T-helper 22 cell (primary cell): Measurements from ENCODE around the gene RALGAPA2.
"Not testable (repeated sequence)": the region's sequence is repeated elsewhere in the genome, so short reads cannot be mapped to it uniquely, and the experiment has no call there.

Source experiments
- DNase-seq: peaks from one replicate; pipeline ENCODE4 v3.0.0-alpha.2; 2020; ENCODE audit warnings: low read depth

Gene RALGAPA2

DNA sequence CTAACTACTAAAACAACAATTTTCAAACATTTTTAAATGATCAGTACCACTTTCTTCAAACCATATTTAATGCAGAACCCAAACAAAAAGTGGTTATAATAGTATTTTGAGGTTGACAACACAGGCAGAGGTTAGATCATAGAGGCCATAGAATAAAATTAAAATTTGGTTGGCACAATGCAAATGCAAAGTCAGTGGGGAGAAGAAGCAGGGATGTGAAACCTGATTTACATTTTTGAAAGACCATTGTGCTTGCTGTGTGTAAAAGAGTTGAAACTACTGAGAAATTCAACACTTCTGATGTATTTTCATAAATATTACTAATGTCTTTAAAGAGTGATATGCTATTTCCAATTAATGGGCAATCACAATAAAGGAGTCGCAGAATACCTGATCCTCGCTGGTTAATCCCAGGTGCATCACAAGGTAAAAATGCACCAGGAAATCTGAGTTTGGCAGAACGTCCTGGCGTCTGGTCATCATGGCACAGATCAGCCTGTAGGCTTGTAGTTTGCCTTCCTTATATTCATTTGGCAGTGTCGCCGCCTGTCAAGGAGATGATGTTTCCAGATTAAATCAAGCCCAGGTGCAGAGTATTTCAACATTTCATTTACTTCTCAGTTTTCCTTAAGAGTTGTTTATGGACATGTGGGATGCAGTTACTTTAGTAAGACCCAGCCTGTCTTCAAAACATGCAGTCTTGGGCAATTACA, 141.2 kb downstream of the RALGAPA2 start:
- DNase-seq: no peak

DNA sequence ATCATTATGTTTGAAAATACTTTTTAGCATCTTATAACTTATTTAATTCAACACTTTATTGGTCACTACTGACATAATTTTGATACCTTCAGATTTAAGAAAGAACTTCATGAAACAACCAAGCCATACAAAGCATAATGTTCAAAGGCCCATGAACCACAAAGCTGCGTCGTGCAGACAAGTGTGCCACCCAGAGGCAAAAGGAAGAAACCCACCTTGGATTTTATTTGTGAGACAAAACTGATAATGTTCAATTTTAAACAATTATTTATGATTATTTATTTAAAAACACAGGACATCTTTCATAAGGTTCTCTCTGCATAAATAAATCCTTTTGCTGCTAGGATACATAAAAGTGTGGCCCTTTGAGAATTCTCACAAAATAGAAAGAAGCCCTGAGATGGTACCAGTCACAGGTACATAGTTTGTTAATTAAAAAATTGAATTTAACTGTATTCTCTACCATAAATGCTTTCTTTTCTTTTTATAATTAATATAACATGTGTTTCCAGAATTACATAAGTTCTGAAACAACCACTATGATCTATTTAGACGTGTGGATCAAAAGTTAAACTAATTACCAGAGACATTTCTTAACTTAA, 143.7 kb downstream of the RALGAPA2 start:
- DNase-seq: no peak

DNA sequence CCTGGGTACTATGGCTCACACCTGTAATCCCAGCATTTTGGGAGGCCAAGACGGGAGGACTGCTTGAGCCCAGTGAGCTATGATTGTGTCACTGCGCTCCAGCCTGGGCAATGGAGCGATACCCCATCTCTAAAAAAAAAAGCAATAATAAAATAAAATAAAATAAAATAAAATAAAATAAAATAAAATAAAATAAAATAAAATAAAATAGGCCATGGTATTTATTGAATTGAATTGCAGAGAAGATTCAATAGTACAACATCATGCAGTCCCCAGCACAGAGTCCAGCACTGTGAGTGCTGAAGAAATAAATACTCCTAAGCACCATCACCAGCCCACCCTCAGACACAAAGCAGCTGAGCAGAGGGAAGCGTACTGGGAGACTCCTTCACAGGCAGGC, 144.7 kb downstream of the RALGAPA2 start:
- DNase-seq: no peak

DNA sequence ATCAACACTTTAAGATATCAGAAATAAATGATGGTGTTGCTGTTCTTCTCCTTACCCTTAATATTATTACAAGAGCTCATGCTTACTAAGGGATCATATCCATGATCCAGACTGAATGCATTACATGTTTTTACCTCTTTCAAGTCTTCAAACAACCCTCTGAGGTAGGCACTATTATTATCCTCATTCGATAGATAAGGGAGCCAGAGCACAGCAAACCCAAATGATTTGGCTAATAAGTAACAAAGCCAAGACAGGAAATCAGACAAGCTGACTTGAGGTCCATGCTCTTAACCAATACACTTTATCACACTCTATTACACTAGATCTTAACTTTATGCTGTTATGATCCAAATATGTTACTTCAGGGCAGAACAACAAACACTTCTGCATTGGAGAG, 145.9 kb downstream of the RALGAPA2 start:
- DNase-seq: no peak

DNA sequence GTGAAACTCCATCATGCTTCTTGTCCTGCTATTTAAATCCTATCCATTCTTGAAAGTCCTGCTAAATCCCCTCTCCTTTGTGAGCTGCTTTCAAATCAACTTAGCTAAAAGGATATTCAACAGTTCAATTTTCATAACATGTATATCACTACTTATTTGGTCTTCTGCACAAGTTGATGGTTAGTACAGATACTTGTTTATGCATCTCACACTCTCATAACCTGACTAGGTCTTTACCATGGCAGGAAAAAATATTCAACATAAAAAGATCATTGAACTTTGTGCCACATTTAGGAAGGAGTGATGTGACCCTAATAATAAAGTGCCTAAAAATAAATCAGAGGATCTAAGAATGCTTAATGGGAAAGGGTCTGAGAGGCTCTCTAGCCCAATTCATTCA, 148.2 kb downstream of the RALGAPA2 start:
- no peak for DNase-seq

DNA sequence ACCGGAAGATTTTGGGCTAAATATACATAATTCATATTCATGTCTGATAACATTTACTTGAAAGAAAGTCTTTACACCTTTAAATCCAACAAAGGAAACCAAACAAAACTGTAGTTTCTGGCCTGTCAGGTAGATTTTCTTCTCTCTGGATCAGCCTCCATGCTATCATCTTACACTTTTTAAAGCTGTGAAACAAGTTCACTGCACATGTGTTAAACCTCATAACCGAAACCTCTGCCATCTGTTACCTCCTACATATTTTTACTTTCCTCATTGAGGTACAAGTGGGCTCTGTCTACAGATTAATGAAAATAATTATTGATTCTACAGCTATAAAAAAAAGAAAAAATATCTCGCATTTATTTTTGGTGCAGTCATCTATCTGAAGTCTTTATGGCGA, 149.9 kb downstream of the RALGAPA2 start:
- DNase-seq: no peak

DNA sequence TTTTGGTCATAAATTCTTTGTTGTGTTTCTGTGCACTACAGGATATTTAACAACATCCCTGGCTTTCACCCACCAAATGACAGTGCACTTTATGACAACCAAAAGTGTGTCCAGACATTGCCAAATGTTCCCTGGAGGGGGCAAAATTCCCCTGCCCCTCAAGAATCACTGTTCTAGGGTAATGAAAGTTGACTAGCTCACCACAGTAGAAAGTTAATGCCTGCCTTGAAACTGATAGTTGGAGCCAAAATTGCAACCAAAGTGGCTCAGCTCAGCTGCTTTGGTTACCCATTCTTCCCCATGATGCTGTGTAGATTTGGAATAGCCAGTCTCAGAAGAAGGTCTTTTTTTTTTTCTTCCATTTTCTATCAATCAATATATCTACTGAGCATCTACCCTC, 150.6 kb downstream of the RALGAPA2 start:
- no peak for DNase-seq

DNA sequence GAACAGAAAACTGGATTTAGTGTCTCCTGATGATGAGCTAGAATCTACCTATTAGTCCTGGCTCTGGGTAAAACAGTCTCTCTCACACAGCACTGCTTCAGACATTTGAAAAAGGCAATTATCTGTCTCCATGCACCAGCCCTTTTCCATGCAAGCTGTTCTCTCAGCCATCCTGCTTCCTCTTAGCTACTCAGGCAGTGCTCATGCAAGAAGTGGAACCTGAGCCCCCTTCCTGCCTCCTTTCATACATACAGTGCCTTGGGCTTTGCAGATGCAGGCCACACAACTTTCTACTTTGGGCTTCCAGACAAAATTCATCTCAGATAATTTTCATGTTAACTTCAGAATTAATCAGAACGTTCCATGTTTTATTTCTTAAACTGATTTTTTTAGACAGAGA, 151.3 kb downstream of the RALGAPA2 start:
- DNase-seq: no peak

DNA sequence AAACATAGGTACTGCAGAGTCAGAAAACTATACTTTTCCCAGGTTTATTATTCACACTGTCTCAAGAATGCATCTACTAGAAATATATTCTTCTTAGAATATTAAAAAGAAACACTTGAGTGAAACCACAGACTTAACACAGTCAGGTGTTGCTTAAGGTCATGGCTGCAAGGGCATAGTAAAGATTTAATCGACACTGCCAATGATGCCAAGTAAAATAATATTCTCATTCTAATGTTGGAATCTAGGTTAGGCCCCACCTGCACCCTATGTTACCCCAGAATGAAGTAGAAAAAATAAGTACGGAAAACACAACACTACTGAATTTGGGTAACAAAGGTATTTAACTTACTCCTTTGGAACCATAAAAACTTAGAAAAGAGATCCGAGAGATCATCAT, 155.0 kb downstream of the RALGAPA2 start:
- DNase-seq: no peak

DNA sequence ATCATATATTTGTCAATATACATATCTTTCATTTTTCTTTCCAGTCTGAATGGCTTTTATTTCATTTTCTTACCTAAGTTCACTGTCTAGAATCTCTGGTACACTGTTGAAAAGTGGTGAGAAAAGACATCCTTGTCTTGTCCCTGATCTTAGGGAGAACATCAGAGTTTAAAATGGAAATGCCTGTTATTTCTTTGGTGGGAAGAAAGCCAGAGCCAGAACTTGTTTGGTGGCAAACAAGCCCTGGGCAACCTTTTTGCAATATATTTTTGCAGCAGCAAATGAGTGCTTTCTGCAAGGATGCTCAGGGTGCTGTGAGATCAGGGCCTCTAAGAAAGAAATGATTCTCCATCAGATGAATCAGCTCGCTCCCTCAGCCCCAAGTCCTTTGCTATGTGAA, 156.6 kb downstream of the RALGAPA2 start:
- DNase-seq: no peak

DNA sequence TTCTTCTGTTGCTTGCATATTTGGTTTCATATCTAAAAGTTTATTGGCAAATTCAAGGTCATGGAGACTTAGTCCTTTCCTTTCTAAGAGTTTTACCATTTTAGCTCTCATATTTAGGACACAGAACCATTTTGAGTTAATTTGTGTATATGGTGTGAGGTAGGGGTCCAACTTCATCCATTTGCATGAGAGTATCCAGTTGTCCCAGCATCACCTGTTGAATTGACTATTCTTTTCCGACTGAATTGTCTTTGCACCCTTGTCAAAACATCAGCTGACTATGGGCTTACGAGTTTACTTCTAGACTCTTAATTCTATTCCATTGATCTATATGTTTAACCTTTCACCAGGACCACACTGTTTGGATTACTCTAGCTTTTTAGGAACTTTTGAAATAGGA, 157.5 kb downstream of the RALGAPA2 start:
- no peak for DNase-seq

DNA sequence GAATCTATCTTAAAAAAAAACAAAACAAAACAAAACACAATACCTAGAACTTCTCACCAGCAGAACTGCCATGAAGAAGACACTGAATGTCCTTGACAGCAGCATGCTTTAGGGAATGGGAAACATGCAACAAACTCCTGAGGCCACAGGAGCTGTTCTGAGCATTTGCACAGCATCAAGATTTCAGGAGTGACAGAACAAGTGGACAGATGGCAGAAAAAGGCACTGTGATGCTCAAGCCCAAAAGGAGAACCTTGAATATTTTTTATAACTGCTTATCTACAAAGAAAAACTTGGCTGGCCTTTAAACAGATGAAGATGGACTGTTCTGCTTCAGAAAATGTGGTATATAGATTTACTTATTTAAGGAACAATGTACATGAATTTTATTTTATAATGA, 158.9 kb downstream of the RALGAPA2 start:
- DNase-seq: no peak

DNA sequence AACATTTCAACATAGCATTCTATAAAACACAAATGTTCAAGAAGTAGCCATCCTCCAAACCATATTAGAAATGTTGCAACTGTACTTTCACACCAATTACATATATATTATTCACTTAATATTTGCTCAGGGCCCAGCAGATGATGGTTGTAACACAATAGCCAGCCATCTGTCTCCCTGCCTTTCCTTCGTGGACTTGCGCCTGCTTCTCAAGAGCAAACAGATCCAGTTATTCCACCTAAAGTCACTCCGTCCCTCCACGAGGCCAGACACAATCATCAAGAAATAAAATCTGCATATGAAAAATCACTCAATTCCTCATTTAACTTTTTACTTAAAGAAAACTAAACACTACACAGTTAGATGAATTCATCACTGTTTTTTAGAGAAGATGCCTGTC, 160.4 kb downstream of the RALGAPA2 start:
- DNase-seq: no peak

DNA sequence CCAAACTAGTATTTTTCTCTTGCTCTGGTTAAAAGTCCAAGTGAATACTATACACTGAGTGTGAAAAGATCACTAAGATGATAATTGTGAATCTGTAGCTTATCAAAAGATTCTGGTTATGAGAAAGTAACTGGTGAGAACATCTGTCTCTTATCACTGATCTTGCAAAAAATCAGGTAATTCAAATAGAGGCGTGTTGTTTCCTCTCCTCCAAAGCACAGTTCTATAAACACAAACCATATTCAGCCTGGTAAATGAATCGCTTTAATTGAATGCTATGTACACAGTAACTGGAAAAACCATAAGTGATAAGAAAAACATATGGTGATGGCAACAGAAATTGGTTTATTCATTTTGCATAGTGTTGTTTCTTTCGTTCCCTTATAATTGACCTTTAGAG, 161.0 kb downstream of the RALGAPA2 start:
- no peak for DNase-seq

DNA sequence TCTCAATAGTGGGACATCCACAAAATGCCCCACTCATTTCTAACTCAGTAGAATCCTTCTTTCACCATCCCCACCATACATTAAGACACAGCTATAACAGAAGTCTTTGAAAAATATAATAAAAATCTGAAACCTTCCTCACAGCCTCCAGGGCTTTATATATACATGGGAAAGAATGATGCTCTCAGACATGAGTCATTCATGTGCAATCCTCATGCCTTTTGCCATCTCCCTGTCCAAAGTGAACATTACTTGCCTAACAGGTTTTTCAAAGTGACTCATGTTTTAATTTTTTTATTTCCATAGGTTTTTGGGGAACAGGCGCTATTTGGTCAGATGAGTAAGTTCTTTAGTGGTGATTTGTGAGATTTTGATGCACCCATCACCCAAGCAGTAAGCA, 162.7 kb downstream of the RALGAPA2 start:
- no peak for DNase-seq

DNA sequence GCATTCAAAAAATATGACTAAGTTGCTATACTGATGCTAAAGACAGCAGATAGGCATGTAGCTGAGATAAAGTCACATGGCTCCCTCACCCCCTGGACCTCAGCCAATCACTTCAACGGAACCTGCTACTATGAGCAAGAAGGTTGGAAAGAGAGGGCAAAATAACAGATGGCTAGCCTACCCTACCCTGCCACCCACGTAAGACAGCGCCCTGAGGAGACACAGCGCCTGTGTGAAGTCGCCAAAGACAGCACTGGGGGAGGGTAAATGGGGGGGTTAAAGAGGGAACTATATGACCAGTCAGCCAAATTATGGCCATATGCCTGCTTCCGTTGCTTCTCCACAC, 163.2 kb downstream of the RALGAPA2 start:
- DNase-seq: no peak

DNA sequence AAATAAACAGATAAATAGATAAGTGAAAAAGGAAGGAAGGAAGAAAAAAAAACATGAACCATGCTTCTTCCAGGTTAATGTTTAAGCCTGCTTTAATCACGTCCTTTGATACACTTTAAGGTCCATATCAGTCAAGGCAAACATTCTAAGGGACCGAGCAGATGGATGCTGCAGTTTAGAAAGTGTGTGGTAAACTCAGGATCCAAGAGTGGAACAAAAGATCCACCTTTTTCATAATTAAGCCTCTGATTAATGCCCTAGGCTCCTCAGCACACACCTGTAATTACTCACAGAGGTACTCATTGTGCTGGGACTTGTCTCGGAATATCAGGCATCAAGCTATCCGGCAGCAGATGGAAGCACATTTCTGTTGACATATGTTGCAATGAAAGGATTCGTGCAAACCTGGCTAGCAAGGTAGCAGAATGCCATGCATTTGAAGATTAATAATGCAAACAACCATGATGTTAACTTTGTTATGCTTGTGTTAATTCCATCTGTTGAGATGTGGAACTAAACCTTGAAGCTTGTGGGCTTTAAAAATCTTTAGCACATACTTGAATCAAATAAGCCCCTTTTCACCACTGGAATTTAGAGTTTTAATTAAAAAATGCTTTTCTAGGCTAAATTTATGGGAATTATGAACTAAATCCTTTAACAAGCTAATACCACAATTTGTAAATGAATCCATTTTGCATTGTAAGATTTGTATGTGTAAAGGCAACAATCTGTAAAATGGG, 163.7 kb downstream of the RALGAPA2 start:
- DNase-seq: no peak

DNA sequence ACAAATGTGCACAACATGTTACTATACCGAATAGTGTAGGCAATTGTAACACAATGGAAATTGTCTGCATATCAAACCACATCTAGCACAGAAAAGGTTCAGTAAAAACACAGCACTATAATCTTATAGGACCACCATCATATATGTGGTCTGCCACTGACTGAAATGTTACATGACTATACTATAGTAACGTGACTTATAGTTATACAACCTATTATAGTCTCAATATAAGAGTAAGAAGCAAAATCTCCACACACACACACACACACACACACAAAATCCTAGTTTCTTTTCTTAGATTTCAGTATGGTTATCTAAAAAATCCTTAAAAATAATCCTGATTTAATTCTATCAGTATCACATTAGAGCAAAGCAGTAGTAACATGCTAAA, 164.6 kb downstream of the RALGAPA2 start:
- no peak for DNase-seq

DNA sequence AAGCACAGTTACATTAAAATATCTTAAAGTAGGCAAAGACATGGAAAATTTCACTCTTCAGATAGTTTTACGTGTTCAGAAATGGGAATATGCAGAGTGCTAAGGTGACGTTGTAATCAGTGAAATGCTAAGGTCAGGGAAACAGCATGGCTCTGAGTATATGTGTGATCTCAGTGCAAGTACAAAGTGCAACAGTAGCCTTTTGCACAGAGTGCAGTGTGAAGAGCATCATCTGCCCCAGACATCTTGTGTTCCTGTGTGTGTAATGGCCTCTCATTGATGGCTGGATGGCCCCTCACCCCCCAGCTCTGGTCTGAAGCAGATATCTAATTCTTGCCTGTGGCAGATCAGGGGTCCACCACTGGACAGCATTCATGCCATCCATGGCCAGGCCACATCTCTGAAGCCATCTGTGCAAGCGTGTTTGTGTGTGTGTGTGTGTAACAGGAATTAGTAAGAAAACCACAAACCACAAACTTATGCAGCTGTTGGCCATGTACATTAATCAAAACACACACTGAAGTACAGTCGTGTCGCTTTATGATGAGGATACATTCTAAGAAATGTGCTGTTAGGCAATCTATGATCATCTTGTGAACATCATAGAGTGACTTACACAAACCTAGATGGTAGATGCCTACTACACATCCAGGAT, 165.1 kb downstream of the RALGAPA2 start:
- DNase-seq: no peak

DNA sequence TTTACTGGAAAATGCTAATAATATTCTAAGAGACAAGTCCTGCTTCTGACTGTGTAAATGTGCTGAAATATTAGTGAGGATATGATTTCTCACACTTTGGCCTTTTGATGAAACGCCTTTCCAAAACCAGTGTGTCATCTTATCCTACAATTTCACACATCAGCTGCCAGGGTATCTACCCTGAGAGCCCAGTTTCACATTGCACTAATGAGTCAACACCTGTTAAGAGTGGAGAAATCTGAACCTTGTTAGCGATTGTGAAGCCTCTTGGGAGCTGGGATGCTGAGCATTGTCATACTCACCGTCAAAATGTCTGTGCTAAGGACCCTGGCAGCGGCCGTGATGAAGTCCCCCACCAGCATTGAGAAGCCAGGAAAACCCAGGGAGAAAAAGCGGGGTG, 166.0 kb downstream of the RALGAPA2 start:
- no peak for DNase-seq

DNA sequence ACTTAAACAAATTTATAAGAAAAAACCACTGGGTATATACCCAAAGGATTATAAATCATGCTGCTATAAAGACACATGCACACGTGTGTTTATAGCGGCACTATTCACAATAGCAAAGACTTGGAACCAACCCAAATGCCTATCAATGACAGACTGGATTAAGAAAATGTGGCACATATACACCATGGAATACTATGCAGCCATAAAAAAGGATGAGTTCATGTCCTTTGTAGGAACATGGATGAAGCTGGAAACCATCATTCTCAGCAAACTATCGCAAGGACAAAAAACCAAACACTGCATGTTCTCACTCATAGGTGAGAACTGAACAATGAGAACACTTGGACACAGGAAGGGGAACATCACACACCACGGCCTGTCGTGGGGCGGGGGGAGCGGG, 169.1 kb downstream of the RALGAPA2 start:
- not testable (repeated sequence) for DNase-seq

DNA sequence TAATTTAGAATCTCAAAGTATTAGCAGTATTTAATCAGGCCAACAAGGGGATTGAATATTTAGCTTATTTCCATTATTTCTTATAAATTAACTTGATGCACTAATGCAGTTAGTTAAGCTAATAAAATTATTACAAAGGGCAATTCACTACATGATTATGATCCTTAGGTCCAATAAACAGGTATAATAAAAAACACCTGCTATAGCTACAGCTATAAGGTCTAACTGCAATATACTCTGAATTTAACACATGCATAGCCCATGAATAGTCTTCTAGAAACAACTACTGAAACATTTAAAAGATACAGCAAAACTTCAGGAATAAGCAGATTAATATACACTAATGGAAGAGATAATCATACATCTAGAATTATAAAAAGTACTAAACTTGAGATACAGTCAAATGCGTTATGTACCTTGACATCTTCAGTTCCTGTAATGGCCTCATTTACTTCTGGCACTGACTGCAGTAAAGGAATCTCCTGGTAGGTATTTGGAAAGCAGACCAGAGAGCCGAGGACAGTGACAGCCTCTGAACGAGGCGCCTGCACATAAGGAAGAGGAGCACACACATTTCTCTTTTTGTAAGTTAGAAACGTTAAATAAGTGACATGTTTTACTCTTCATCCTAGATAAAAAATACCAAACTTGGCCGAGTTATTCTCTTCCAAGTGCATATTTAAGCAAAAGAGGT, 176.1 kb downstream of the RALGAPA2 start:
- DNase-seq: no peak

DNA sequence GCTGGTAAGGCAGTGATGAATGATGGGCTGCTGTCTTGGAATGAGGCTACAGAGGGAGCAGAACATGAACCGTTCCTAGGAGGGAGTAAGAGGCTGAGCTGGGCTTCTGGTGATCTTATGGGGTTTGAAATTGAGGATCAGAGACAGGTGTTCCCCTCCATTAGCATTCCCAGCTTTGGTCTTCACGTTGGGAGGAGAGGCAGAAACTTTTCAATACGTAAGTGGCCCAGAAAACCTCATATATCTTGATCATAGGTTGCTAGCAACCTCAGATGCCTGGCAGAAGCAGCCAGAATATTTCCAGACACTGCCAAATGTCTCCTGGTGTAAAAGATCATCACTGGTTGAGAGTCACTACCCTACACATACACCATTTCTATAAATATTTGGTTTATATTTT, 177.4 kb downstream of the RALGAPA2 start:
- DNase-seq: no peak
